Lower lobe of right lung (tissue), 2 donors: ENCODE data around the gene SRXN1. TPM values are rescaled to one million over a fixed set of nuclear protein-coding genes. Genes with fewer than 3 reads are reported as not detected.
A peak's percentile ranks its signal among the peaks of the same experiment; 100 is the strongest.

Experiments
- ATAC-seq, 2 donors: fragments of 200-7000 bp; cut with Tn5 transposase; one replicate each; pipeline ENCODE4 v1.9.1; 2020 to 2022; ENCODE audit warnings: mild to moderate bottlenecking in 2 of 2, moderate library complexity in 2 of 2
- DNase-seq: peaks from one replicate; pipeline ENCODE4 v3.0.0-alpha.2; 2020
- H3K27ac ChIP-seq: fragments of 200-600 bp; one replicate; pipeline ENCODE4 v1.8.0; 2022
- H3K27me3 ChIP-seq: fragments of 200-600 bp; one replicate; pipeline ENCODE4 v1.8.0; 2022; ENCODE audit warnings: low read depth
- H3K36me3 ChIP-seq: fragments of 200-600 bp; one replicate; pipeline ENCODE4 v1.8.0; 2022; ENCODE audit warnings: mild to moderate bottlenecking
- H3K4me1 ChIP-seq: fragments of 200-600 bp; one replicate; pipeline ENCODE4 v1.8.0; 2022
- H3K4me3 ChIP-seq: fragments of 200-600 bp; one replicate; pipeline ENCODE4 v1.8.0; 2022; ENCODE audit warnings: mild to moderate bottlenecking
- H3K9me3 ChIP-seq: fragments of 200-600 bp; one replicate; pipeline ENCODE4 v1.8.0; 2022
- CTCF ChIP-seq: fragments of 200-600 bp; IDR thresholded peaks from one replicate; pipeline ENCODE4 v1.8.0; 2022; ENCODE audit warnings: antibody characterized with exemption, mild to moderate bottlenecking
- intact Hi-C: fragments of 100-400 bp; cut with DNase I; formaldehyde crosslinking; loops from one replicate; pipeline ENCODE4 v1.11.0; 2022
- total RNA-seq: library from RNA; stranded (reverse); fragmentation: NEBNext Ultra II Directional; extraction: Animal tissue kit (Norgen Biotek cat#: 25700); gene quantifications from one replicate; pipeline ENCODE4 v1.2.1, GENCODE V29; 2021
- donor health status: DM: no; HTN: yes; CAD: no; lungs with severe emphysema.

Gene SRXN1
- total RNA-seq, 1 donor from 2014 or later, result 32.0 TPM

- Histone ChIP-seq H3K27me3 (peaks cover 40% of the 10 kb centered on the region), H3K27ac (no peak overlapping the region), H3K4me3 (no peak overlapping the region), H3K36me3 (no peaks in the 10 kb centered on the region), H3K9me3 (no peaks in the 10 kb centered on the region), H3K4me1 (peaks cover 29% of the 10 kb centered on the region)
- intact Hi-C loops, result no loop called here
- no peak for TF ChIP-seq CTCF
- DNase-seq (no peak), ATAC-seq (peak in 1 of 2 donors; percentile 20)
These were observed 5.8 kb upstream of the SRXN1 start for GRCh38 chr20:658731-659291.

DNA sequence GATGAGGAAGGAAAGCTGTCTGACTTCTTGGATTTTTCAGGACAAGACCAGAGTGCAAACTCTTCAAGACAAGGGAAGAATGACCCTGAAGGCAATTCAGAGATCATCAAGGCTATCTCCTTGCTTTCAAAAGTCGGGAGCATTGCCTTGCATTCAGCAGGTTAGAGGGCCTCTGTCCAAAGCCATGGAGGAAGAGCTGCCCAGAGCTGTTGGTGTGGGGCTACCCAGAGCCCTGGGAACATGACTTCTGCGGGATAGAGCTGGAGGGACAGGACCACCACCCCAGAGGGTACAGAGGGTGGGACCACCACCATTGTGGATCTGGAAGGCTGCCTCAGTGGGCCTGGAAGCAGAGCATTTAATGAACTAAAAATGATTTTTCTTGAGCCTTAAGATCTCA, 5.2 kb upstream of the SRXN1 start:
- Histone ChIP-seq H3K4me1 (peaks cover 33% of the 10 kb centered on the region), H3K4me3 (no peak overlapping the region), H3K27ac (no peak overlapping the region), H3K36me3 (no peaks in the 10 kb centered on the region), H3K9me3 (no peaks in the 10 kb centered on the region), H3K27me3 (peaks cover 34% of the 10 kb centered on the region)
- ATAC-seq (no peak), DNase-seq (no peak)
- no peak for TF ChIP-seq CTCF
- intact Hi-C loops, result no loop called here

- TF ChIP-seq CTCF, result no peak
- H3K36me3 ChIP-seq, result no peaks in the 10 kb centered on the region
- H3K27me3 ChIP-seq, result peaks cover 16% of the 10 kb centered on the region
- H3K9me3 ChIP-seq, result no peaks in the 10 kb centered on the region
- no peak overlapping the region for H3K4me3 ChIP-seq
- no peak for ATAC-seq
- intact Hi-C loops, result no loop called here
- no peak for DNase-seq
- H3K4me1 ChIP-seq, result peaks cover 41% of the 10 kb centered on the region
- no peak overlapping the region for H3K27ac ChIP-seq
These were observed 3.0 kb upstream of the SRXN1 start for GRCh38 chr20:655726-656624.

- no peak for ATAC-seq
- peaks cover 42% of the 10 kb centered on the region for H3K4me1 ChIP-seq
These were observed 1.4 kb upstream of the SRXN1 start for GRCh38 chr20:654417-654750.

More at GRCh38 chr20:654417-654750, 1.4 kb upstream of the SRXN1 start:
- Histone ChIP-seq H3K4me3 (no peak overlapping the region), H3K9me3 (no peaks in the 10 kb centered on the region), H3K27ac (peak overlapping the region; percentile 91), H3K36me3 (peaks cover 11% of the 10 kb centered on the region), H3K27me3 (peaks cover 13% of the 10 kb centered on the region)
- no peak for TF ChIP-seq CTCF
- intact Hi-C loops, result no loop called here
- no peak for DNase-seq
